Esophagus muscularis mucosa (tissue), 4 donors: ENCODE measurements around the gene MDK. TPM values are rescaled to one million over a fixed set of nuclear protein-coding genes. Genes with fewer than 3 reads are reported as not detected.
A peak's percentile ranks its signal among the peaks of the same experiment; 100 is the strongest.
"Not testable (repeated sequence)": the region's sequence is repeated elsewhere in the genome, so short reads cannot be mapped to it uniquely, and the experiment has no call there.

Experiments
- DNase-seq: peaks from one replicate; pipeline ENCODE4 v3.0.0-alpha.2; 2017; ENCODE audit errors: extremely low spot score
- H3K27ac ChIP-seq, 4 donors: fragments of 200-600 bp; sonication (generic); replicated peaks in 1 of 4; 1 replicate in 3 of 4; 2 replicates in 1 of 4; pipeline ENCODE4 v1.5.1; 2016 to 2019; ENCODE audit warnings: mild to moderate bottlenecking in 1 of 4
- H3K27me3 ChIP-seq, 4 donors: fragments of 200-600 bp; sonication (generic); one replicate each; pipeline versions ENCODE4 v1.5.1 to v1.6.0; 2016 to 2019
- H3K36me3 ChIP-seq, 4 donors: fragments of 200-600 bp; sonication (generic); one replicate each; pipeline ENCODE4 v1.5.1; 2016 to 2019
- H3K4me1 ChIP-seq, 4 donors: fragments of 200-600 bp; sonication (generic); one replicate each; pipeline ENCODE4 v1.5.1; 2016 to 2019
- H3K4me3 ChIP-seq, 4 donors: fragments of 200-600 bp; sonication (generic); 1 replicate in 2 of 4; 2 replicates in 2 of 4; pipeline ENCODE4 v1.5.1; 2016 to 2019; ENCODE audit warnings: mild to moderate bottlenecking in 4 of 4, moderate library complexity in 1 of 4
- H3K9me3 ChIP-seq, 4 donors: fragments of 200-600 bp; sonication (generic); 1 replicate in 3 of 4; 2 replicates in 1 of 4; pipeline ENCODE4 v1.5.1; 2016 to 2019
- EP300 ChIP-seq: sonication (generic); formaldehyde crosslinking; IDR thresholded peaks from one replicate; pipeline ENCODE4 v1.6.1; 2017; ENCODE audit warnings: antibody characterized with exemption
- POLR2A ChIP-seq: fragments of 450-650 bp; IDR thresholded peaks from one replicate; pipeline ENCODE4 v1.6.1; 2017; ENCODE audit warnings: antibody characterized with exemption, moderate library complexity, mild to moderate bottlenecking, low read depth
- POLR2AphosphoS5 ChIP-seq, 2 donors: sonication (generic); formaldehyde crosslinking; IDR thresholded peaks; one replicate each; pipeline ENCODE4 v1.6.1; 2017; ENCODE audit warnings: antibody characterized with exemption in 2 of 2
- WGBS: methylation state at CpG from one replicate; pipeline ENCODE4 v1.1.5; 2018; 5-methylcytosine and 5-hydroxymethylcytosine counted together
- intact Hi-C: fragments of 100-400 bp; cut with DNase I; formaldehyde crosslinking; loops from one replicate; pipeline ENCODE4 v1.15.1; 2023
- total RNA-seq, 4 donors: library from RNA; depleted of rRNA; stranded (reverse); fragments of >200 nt; gene quantifications; one replicate each; pipeline versions ENCODE4 v1.1.0 to v1.2.1, GENCODE V29; 2016
- TF ChIP-seq, protein P1 (sequence below), 3 experiments: fragments of 200-600 bp in 2 of 3; fragments of 450-650 bp in 1 of 3; sonication (generic) in 2 of 3; IDR thresholded peaks; one replicate each; pipeline ENCODE4 v1.5.1; 2017 to 2019; ENCODE audit warnings: antibody characterized with exemption in 3 of 3, mild to moderate bottlenecking in 2 of 3, moderate library complexity in 1 of 3

The MDK gene
- total RNA-seq, 4 donors from 2014 or later = 1.2 to 12.8 (median 11.8) TPM

DNA sequence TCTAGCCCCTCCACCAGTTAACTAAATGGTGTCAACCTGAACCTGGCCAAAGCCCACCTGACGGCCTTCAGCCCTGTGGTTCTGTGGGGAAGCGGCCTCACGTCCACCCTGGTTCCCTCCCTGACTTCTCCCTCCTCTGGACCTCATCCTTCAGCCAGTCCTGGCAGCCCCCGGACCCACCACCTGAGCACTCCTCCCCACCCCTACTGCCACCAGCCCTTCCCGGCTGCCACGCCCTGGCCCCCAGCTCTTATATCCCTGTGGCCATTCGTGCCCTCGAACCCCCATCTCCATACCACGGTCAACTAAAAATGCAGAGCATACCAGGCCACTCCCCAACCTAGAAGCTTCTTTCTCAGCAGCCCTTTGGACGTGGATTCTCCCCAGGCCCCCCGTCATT, 4.2 kb upstream of the MDK start:
- H3K4me1 ChIP-seq = peaks cover 10 to 35% (median 27%) of the 10 kb centered on the region in 4 donors
- no peak overlapping the region for H3K4me3 ChIP-seq
- H3K36me3 ChIP-seq = peaks cover 33 to 62% (median 60%) of the 10 kb centered on the region in 4 donors
- H3K27me3 ChIP-seq = peaks cover 0 to 18% (median 11%) of the 10 kb centered on the region in 4 donors
- DNase-seq = no peak
- H3K9me3 ChIP-seq = no peaks in the 10 kb centered on the region
- TF ChIP-seq POLR2A = no peak
- TF ChIP-seq, protein P1, sequence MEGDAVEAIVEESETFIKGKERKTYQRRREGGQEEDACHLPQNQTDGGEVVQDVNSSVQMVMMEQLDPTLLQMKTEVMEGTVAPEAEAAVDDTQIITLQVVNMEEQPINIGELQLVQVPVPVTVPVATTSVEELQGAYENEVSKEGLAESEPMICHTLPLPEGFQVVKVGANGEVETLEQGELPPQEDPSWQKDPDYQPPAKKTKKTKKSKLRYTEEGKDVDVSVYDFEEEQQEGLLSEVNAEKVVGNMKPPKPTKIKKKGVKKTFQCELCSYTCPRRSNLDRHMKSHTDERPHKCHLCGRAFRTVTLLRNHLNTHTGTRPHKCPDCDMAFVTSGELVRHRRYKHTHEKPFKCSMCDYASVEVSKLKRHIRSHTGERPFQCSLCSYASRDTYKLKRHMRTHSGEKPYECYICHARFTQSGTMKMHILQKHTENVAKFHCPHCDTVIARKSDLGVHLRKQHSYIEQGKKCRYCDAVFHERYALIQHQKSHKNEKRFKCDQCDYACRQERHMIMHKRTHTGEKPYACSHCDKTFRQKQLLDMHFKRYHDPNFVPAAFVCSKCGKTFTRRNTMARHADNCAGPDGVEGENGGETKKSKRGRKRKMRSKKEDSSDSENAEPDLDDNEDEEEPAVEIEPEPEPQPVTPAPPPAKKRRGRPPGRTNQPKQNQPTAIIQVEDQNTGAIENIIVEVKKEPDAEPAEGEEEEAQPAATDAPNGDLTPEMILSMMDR (IDR thresholded peaks at IDR 0.05) = no peak
- TF ChIP-seq POLR2AphosphoS5 (IDR thresholded peaks at IDR 0.05) = no peak
- TF ChIP-seq EP300 = no peak
- intact Hi-C loops = no loop called here
- 96% methylated on average over 11 of the region's 11 CpGs for WGBS
- H3K27ac ChIP-seq = no peak overlapping the region

DNA sequence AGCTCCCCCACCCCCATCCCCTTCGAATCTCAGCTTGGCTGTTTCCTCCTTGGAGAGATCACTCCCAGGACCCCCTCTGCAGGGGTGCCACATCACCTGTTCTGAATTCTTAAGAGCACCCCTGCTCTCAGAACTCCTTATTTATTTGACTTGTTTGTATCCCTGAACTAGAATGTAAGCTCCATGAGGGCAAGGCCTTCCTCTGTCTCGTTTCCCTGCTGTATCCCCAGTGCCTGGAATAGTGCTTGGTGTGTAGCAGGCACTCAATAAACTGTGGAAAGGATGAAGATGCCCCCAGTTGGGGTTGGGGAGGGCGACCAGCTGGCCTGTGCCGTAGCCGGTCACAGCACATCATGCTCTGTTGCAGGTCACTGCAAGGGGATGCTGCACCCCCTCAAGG, 3.6 kb upstream of the MDK start:
- peaks cover 33 to 57% (median 54%) of the 10 kb centered on the region in 4 donors for H3K36me3 ChIP-seq
- DNase-seq = no peak

DNA sequence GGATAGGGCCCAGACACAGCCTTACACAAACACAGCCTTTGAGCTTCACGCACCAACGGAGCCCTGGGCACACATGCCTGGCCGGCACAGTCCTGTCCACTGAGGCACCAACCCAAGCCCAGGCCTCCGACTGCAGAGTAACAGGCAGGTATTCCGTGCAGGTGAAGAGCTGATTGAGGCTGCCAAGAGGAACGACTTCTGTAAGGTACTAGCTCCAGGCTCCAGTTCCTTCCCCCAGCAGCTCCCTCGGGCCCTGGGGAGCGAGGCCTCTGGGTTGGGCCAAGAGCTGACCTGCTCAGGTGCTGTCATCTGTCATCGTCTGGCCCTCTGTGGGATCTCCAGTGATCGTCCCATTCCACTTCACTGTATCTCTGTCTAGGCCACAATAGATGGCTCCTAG, 3.2 kb upstream of the MDK start:
- intact Hi-C loops = no loop called here
- TF ChIP-seq EP300 (no peak), POLR2AphosphoS5 (IDR thresholded peaks at IDR 0.05) (no peak), POLR2A (no peak)
- TF ChIP-seq, protein P1 (IDR thresholded peaks at IDR 0.05) = no peak
- peaks cover 33 to 52% (median 50%) of the 10 kb centered on the region in 4 donors for H3K36me3 ChIP-seq
- H3K9me3 ChIP-seq = no peaks in the 10 kb centered on the region
- 71% methylated on average over 6 of the region's 10 CpGs for WGBS
- no peak overlapping the region for H3K27ac ChIP-seq
- DNase-seq = peak; percentile 83
- H3K4me1 ChIP-seq = peaks cover 12 to 42% (median 34%) of the 10 kb centered on the region in 4 donors
- no peak overlapping the region for H3K4me3 ChIP-seq
- peaks cover 0 to 28% (median 17%) of the 10 kb centered on the region in 4 donors for H3K27me3 ChIP-seq

More for the DNA sequence above, 3.6 kb upstream of the MDK start:
- intact Hi-C loops = no loop called here
- no peaks in the 10 kb centered on the region for H3K9me3 ChIP-seq
- peaks cover 12 to 41% (median 32%) of the 10 kb centered on the region in 4 donors for H3K4me1 ChIP-seq
- H3K27me3 ChIP-seq = peaks cover 0 to 24% (median 15%) of the 10 kb centered on the region in 4 donors
- no peak overlapping the region for H3K4me3 ChIP-seq
- no peak for TF ChIP-seq POLR2A
- no peak for TF ChIP-seq POLR2AphosphoS5 (IDR thresholded peaks at IDR 0.05)
- TF ChIP-seq EP300 = no peak
- 89% methylated on average over 5 of the region's 5 CpGs for WGBS
- H3K27ac ChIP-seq = no peak overlapping the region

DNA sequence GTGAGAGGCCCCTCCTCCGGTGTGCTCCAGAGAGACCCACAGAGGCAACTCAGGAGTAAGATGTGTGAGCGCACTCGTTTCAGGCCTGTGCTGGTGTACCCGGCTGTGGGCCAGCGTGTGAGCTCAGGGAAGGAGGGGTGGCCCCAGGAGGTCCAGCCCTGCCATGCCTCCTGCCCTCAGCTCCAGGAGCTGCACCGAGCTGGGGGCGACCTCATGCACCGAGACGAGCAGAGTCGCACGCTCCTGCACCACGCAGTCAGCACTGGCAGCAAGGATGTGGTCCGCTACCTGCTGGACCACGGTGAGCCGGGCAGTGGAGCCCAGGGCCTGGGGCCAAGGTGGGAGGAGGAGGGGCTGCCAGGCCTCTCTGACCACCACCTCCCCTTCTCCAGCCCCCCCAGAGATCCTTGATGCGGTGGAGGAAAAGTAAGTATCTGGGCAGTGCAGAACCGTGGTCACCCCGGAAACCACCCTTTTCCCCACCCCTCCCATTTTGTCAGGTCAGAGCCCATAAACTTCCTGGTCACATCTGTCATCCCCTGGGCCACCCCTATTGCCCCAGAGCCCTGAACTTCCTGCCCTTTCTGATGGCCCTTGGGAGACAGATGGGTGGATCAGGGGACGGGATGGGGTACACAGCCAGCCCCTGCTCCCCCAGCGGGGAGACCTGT, 2.5 kb upstream of the MDK start:
- H3K27ac ChIP-seq = peak overlapping the region in 3 of 4 donors; percentile 74 to 80 (median 79)
- intact Hi-C loops = no loop called here
- TF ChIP-seq POLR2AphosphoS5 (IDR thresholded peaks at IDR 0.05) = no peak
- no peak for TF ChIP-seq POLR2A
- no peak for TF ChIP-seq EP300
- TF ChIP-seq, protein P1 (IDR thresholded peaks at IDR 0.05) = no peak
- peak; percentile 89 for DNase-seq
- 68% methylated on average over 14 of the region's 20 CpGs for WGBS
- peaks cover 0 to 35% (median 18%) of the 10 kb centered on the region in 4 donors for H3K27me3 ChIP-seq
- no peaks in the 10 kb centered on the region for H3K9me3 ChIP-seq
- H3K36me3 ChIP-seq = peaks cover 31 to 46% (median 44%) of the 10 kb centered on the region in 4 donors
- peaks cover 12 to 42% (median 35%) of the 10 kb centered on the region in 4 donors for H3K4me1 ChIP-seq
- H3K4me3 ChIP-seq = no peak overlapping the region

DNA sequence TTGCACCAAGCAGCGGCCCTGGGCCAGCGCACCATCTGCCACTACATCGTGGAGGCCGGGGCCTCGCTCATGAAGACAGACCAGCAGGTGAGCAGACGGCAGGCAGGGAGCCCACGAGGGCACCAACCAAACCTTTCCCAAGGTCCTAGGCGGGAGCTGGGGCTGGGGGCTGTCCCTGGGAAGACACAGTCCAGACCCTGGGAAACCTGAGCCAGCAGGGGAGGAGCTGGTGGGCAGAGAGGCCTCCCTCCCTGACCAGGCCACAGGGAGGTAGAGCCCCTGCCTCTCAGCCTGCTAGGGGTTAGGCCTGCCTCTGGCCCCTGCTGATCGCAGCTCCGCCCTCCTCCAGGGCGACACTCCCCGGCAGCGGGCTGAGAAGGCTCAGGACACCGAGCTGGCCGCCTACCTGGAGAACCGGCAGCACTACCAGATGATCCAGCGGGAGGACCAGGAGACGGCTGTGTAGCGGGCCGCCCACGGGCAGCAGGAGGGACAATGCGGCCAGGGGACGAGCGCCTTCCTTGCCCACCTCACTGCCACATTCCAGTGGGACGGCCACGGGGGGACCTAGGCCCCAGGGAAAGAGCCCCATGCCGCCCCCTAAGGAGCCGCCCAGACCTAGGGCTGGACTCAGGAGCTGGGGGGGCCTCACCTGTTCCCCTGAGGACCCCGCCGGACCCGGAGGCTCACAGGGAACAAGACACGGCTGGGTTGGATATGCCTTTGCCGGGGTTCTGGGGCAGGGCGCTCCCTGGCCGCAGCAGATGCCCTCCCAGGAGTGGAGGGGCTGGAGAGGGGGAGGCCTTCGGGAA, 1.8 kb upstream of the MDK start:
- peaks cover 23 to 39% (median 37%) of the 10 kb centered on the region in 4 donors for H3K36me3 ChIP-seq
- intact Hi-C loops, H3K9me3 ChIP-seq: not testable (repeated sequence)
- H3K4me3 ChIP-seq = peak overlapping the region; percentile 63 to 74 (median 66)
- H3K27ac ChIP-seq = peak overlapping the region; percentile 57 to 80 (median 76)
- H3K27me3 ChIP-seq = peaks cover 0 to 42% (median 23%) of the 10 kb centered on the region in 4 donors
- H3K4me1 ChIP-seq = peaks cover 12 to 42% (median 35%) of the 10 kb centered on the region in 4 donors
- WGBS = 25% methylated on average over 4 of the region's 36 CpGs
- DNase-seq = peak; percentile 86
